Effector CD8-positive, alpha-beta T cell (primary cell): ENCODE data around the gene EVC.

Experiments
- DNase-seq: peaks from one replicate; lab custom pipeline; 2025; lab: John Stamatoyannopoulos, UW

EVC gene

GRCh38 chr4:5730993-5731990, 20.3 kb downstream of the EVC start:
- no peak for DNase-seq

DNA sequence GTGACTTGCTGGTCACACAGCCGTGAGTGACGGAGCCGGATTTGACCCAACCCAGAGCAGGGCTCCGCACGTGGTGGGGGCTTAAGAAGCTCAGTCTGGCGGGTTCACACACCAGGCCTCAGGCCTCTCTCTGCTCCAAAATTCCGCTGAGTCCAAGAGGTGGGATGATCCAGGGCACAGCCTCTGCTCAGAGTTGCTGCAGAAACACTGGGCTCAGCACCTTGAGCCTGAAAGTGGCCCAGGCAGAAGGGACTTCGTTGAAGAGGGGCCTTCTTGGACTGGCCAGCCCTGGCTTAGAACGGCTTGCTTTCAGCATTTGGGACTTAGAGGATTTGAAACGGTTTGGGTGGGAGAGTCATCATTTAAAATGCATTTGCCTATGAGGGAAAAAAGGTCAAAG, 21.2 kb downstream of the EVC start:
- no peak for DNase-seq

DNA sequence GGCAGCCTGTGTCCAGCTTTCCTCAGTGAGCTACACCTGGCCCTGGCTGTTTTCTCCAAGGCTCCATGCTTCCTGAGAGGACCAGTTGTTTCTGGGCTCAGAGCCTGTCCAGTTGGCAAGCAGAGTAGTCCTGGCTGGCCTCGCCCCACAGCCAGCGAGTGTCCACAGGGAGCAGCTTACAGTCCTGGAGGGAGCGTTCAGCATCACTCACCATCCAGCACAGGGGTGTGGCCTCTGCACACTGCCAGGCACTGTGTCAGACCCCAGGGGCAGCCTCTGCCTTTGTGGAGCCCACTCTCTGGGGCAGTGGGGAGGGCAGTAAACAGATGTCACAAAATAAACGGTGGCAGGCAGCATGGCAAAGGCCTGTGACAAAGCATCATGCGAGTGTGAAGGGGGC, 23.9 kb downstream of the EVC start:
- DNase-seq = no peak

GRCh38 chr4:5735463-5735862, 24.5 kb downstream of the EVC start:
- no peak for DNase-seq

DNA sequence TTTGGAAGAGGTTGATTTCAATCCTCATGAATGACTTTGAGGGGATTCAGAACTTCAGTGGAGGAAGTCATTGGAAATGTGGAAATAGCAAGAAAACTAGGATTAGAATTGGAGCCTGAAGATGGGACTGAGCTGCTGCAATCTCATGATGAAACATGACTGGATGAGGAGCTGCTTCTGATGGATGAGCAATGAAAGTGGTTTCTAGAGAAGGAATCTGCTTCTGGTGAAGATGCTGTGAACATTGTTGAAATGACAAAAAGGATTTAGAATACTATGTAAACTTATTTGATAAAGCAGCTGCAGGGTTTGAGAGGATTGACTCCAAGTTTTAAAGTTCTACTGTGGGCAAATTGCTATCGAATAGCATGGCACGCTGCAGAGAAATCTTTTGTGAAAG, 27.1 kb downstream of the EVC start:
- no peak for DNase-seq

GRCh38 chr4:5742388-5742787, 31.4 kb downstream of the EVC start:
- no peak for DNase-seq

- no peak for DNase-seq
Measured at GRCh38 chr4:5742968-5743367, 32.0 kb downstream of the EVC start.

GRCh38 chr4:5746250-5746649, 35.2 kb downstream of the EVC start:
- DNase-seq = no peak

- DNase-seq = no peak
Measured at GRCh38 chr4:5746829-5747737, 36.1 kb downstream of the EVC start.

- DNase-seq = no peak
Measured at GRCh38 chr4:5747738-5748375, 36.9 kb downstream of the EVC start.

GRCh38 chr4:5749568-5749967, 38.6 kb downstream of the EVC start:
- no peak for DNase-seq

DNA sequence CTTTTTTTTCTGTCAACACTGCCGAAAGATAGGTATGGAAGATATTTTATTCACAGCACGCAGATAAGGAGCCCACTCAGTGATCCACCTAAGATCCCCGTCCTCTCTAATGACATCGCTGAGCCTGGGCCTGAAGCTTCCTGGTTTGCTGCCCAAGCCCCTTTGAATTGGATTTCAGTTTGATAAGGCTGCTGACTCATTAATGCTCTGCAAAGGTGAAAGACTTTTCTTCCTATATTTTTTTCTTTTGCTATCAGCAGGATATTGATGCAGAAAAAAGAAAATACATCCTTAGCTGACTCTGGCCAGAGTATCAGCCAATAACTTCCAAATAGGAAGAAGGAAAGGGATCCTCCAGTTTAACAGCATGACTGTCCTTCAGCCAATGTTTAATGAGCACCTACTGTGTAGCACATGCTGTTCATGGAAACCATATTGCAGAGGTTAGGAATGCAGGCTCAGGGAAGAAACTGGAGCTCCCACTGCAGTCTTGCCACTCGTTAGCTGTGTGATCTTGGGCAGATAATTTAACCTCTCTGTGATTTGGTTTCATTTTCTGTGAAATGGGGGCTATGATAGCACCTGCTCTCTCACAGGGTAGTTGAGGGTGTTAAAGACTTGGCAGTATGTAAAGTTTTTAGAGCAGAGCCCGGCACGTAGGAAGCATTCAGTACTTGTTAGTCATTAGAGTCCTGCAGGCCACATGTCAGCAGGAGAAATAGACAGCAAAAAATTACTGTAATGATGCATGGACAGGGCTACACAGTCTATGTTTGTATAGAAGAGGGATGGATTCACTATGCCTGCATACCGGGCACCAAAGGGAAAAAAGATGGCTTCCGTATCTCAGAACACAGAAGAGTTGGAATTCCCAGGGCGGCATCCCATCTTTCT, 39.3 kb downstream of the EVC start:
- DNase-seq = no peak

DNA sequence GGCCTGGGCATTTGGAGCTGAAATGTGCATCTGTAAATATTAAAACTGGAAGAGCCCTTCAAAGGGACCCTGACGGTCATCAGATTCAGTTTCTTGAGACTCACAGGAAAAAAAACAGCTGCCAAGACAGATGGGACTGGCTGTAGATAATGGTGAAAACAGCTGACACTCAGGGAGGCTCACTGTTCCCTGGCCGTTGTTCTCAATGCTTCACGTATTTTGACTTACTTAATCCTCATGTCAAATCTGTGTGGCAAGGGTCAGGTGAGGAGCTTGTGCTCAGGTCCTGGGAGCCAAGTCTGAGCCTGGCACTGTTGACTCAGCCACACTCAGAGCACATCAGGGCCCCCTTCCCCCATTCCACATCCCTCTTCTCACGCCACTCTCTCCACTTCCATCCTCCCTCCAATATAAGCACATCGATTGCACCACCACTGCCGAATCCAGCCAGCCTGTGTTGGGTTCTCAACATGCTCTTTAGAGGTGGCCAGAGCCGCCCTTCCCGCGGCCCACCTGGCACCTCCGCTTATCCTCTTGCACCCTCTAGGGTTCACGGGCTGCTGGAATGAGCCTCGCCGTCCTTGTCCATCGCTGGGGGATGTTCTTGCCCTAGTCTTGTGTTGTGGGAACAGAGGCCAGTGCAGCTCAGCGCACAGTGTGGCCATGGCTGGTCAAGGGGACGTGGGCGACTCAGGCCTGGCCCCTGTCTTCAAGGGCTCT, 40.1 kb downstream of the EVC start:
- no peak for DNase-seq

DNA sequence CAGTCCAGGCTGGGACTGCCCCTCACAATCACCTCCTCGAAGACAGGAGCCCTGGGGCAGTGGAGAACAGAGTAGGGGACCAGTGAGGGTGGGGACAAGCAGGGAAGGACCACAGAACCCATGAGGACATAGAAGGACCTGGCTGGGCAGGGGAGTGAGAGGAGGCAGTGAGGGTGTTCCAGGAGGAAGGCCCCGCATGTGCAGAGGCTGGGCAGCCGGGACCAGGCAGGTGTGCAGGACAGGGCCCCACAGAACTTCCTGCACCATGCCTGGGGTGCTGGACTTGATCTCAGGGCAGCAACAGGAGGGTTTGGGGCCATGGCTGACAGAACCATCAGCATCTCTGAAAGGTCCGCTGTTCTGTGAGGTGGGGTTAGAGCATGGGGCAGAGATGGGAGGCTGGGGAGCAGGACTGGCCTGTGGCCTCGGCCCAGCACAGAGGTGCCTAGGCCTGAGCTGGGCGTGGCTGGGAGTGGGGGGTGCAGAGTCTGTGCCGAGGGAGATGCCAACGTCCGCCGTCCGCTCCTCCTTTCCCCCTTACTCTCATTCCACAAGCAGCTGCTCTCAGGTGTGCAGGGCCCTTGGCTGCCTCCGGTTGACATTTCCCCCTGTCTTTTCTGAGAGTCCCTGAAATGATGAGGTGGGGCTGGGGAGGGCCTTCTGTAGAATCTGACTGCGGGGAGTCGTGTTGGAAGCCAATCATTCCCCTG, 40.8 kb downstream of the EVC start:
- DNase-seq = no peak

DNA sequence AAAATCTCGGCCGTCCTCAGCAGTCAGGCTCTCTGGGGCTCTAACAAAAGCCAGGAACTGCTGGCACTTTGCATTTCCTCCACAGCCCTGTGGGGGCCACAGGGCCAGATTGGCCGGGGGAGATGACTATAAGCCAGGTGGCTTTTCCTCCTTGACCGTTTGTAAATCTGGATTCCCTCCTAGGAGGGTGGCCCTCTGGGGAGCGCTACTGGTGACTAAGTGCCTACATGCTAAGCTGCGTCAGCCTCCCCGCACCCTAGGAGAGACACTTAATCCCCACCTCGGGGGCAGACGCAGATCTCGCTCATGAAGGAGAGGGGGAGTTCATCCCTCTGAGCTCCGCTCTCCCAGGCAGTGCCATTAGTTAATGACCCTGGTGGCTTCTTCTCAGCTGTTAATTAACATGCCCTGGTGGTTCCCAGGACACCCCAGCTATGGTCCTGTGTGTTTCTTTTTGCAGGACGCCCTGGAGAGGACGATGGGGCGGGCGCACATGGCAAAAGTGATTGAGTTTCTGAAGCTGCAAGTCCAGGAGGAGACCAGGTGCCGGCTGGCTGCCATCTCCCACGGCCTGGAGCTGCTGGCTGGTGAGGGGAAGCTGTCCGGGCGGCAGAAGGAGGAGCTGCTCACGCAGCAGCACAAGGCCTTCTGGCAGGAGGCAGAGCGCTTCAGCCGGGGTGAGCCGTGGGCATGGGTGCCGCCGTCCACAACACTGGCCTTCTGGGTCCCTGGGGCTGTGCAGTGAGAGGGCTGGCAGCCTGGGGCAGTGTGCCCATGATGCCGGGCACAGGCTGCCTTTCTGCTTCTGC, 41.6 kb downstream of the EVC start:
- DNase-seq = no peak

DNA sequence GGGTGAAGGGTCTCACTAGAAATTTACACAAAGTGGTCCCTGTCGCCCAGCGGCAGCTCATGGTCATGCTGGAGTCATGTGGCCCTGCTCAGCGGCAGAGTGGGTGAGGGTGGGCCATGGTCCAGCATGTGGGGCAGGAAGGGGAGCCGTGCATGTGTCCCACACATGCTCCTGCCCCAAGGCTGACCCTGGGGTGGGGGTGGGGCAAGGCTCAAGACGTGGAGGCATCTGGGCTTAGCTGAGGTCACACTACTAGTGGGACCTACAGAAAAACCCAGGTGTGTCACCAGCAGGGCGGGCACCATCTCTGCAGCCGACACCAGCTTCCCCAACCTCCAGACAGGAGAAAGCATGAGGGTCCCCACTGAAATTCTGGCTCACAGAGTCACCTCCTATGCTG, 42.4 kb downstream of the EVC start:
- DNase-seq = no peak

DNA sequence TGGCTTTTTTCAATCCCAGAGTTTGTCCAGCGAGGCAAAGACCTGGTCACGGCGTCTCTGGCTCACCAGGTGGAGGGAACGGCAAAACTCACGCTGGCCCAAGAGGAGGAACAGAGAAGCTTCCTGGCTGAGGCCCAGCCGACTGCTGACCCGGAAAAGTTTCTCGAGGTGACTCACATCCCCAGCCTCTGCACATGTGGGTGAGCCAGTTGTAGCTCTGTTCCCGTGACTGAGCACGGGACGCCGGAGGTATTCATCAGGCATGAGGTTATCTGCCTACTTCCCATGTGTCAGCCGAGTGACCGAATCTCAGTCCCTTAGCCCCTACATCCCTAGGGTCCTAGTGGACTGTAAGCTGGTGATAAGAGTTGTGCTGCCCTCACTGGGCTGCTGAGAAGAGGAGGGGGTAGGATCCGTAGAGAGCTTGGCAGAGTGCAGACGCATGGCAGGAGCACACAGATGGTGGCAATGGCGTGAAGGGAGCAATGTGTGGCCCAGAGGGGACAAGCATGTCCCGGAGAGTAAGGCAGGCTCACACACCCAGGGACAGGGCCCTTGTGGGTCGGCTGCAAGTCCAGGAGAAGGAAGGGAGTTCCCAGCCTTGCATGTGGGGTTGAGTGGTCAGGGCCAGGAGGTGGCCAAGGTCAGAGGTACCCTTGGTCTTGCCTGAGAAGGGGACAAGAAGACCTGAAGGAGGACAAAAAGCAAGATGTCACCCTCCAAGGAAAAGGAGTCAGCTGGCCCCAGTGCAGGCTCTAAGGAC, 42.9 kb downstream of the EVC start:
- no peak for DNase-seq

- DNase-seq = no peak
Measured at GRCh38 chr4:5754529-5754881, 43.5 kb downstream of the EVC start.
